Astrocyte of the cerebellum (primary cell): ENCODE measurements around the gene COL6A2.
"Not testable (repeated sequence)": the region's sequence is repeated elsewhere in the genome, so short reads cannot be mapped to it uniquely, and the experiment has no call there.

Source experiments
- DNase-seq: peaks from one replicate; pipeline ENCODE4 v3.0.0-alpha.2; 2011; ENCODE audit warnings: low read depth
- H3K4me3 ChIP-seq: 2 replicates; pipeline ENCODE4 v1.5.1; 2011; ENCODE audit warnings: mild to moderate bottlenecking, low read depth, low read length, moderate library complexity
- CTCF ChIP-seq: IDR thresholded peaks from 2 replicates; pipeline ENCODE4 v1.5.1; 2012; ENCODE audit warnings: low read length, low read depth, moderate library complexity, mild to moderate bottlenecking; ENCODE audit errors: missing control alignments
- in situ Hi-C: cut with HindIII; loops from 2 replicates; pipeline ENCODE4 v1.10.0; 2017; ENCODE audit warnings: low sequenced_read_pairs

The COL6A2 gene

GRCh38 chr21:46137908-46138307 is 40.0 kb downstream of the COL6A2 start:
- no peak overlapping the region for H3K4me3 ChIP-seq
- no peak for DNase-seq
- in situ Hi-C loops, result no loop called here
- TF ChIP-seq CTCF, result no peak

- no peak for TF ChIP-seq CTCF
- no peak for DNase-seq
- H3K4me3 ChIP-seq, result no peak overlapping the region
- in situ Hi-C loops, result no loop called here
These were observed 40.6 kb downstream of the COL6A2 start for GRCh38 chr21:46138383-46138970.

GRCh38 chr21:46139686-46140085 is 41.8 kb downstream of the COL6A2 start:
- in situ Hi-C loops, result no loop called here
- no peak overlapping the region for H3K4me3 ChIP-seq
- no peak for DNase-seq
- no peak for TF ChIP-seq CTCF

- in situ Hi-C loops, H3K4me3 ChIP-seq, DNase-seq: not testable (repeated sequence)
These were observed 42.6 kb downstream of the COL6A2 start for GRCh38 chr21:46140352-46141003.

GRCh38 chr21:46141767-46142581 is 44.1 kb downstream of the COL6A2 start:
- in situ Hi-C loops, result no loop called here
- TF ChIP-seq CTCF, result no peak
- no peak for DNase-seq
- H3K4me3 ChIP-seq, result no peak overlapping the region

- no peak for TF ChIP-seq CTCF
- no peak for DNase-seq
- in situ Hi-C loops, result no loop called here
- no peak overlapping the region for H3K4me3 ChIP-seq
These were observed 44.9 kb downstream of the COL6A2 start for GRCh38 chr21:46142582-46143473.
